ENCODE results near the gene ADGRV1. TPM values are rescaled to one million over a fixed set of nuclear protein-coding genes. Genes with fewer than 3 reads are reported as not detected.

ADGRV1 gene
- total RNA-seq, 8 experiments from 2014 or later = 0.87 to 92.4 (median 44.9) TPM

GRCh38 chr5:90981177-90981576, 422.6 kb downstream of the ADGRV1 start:
- H3K4me1 ChIP-seq (replicated peaks in 1 of 2) = peaks cover 4 to 13% of the 10 kb centered on the region in 2 donors
- H3K27ac ChIP-seq = no peak overlapping the region
- WGBS, 10 experiments = 0 to 100% (median 90%) methylated on average over 1 to 3 of the region's 5 CpGs; no CpG with 5 or more reads in 3 of the 10 experiments
- no peak for ATAC-seq (replicated peaks in 6 of 8)
- no peak overlapping the region for H3K4me3 ChIP-seq
- in situ Hi-C loops (cut with MboI; ENCODE audit: low pct_unique_long_range_greater_than_20kb in 2 of 9, low sequenced_read_pairs in 9 of 9, unreplicated experiment in 9 of 9) = no loop called here

- WGBS, 10 experiments = 0 to 100% (median 14%) methylated on average over 1 of the region's 1 CpG; no CpG with 5 or more reads in 4 of the 10 experiments
- H3K4me1 ChIP-seq (replicated peaks in 1 of 2) = peaks cover 4 to 13% of the 10 kb centered on the region in 2 donors
- H3K27ac ChIP-seq = no peak overlapping the region
- in situ Hi-C loops (cut with MboI; ENCODE audit: low pct_unique_long_range_greater_than_20kb in 2 of 9, low sequenced_read_pairs in 9 of 9, unreplicated experiment in 9 of 9) = no loop called here
- no peak overlapping the region for H3K4me3 ChIP-seq
- no peak for ATAC-seq (replicated peaks in 6 of 8)
Observed at GRCh38 chr5:90981821-90982220, 423.2 kb downstream of the ADGRV1 start.

- WGBS, 10 experiments = 29 to 100% (median 69%) methylated on average over 3 of the region's 4 CpGs; no CpG with 5 or more reads in 6 of the 10 experiments
- Histone ChIP-seq H3K4me3 (no peak overlapping the region), H3K27ac (no peak overlapping the region), H3K4me1 (replicated peaks in 1 of 2) (peaks cover 4 to 13% of the 10 kb centered on the region in 2 donors)
- ATAC-seq (replicated peaks in 6 of 8) = peak in 2 of 8 experiments; percentile 21 to 45
- in situ Hi-C loops (cut with MboI; ENCODE audit: low pct_unique_long_range_greater_than_20kb in 2 of 9, low sequenced_read_pairs in 9 of 9, unreplicated experiment in 9 of 9) = no loop called here
Observed at GRCh38 chr5:90982576-90982975, 424.0 kb downstream of the ADGRV1 start.

- Histone ChIP-seq H3K4me1 (replicated peaks in 1 of 2) (peaks cover 4 to 13% of the 10 kb centered on the region in 2 donors), H3K4me3 (no peak overlapping the region), H3K27ac (no peak overlapping the region)
- ATAC-seq (replicated peaks in 6 of 8) = peak in 7 of 8 experiments; percentile 48 to 95 (median 74)
- 0 to 81% (median 40%) methylated on average over 1 to 3 of the region's 3 CpGs; no CpG with 5 or more reads in 1 of the 10 experiments for WGBS, 10 experiments
- in situ Hi-C loops (cut with MboI; ENCODE audit: low pct_unique_long_range_greater_than_20kb in 2 of 9, low sequenced_read_pairs in 9 of 9, unreplicated experiment in 9 of 9) = no loop called here
Observed at GRCh38 chr5:90983148-90983547, 424.6 kb downstream of the ADGRV1 start.

- in situ Hi-C loops (cut with MboI; ENCODE audit: low pct_unique_long_range_greater_than_20kb in 2 of 9, low sequenced_read_pairs in 9 of 9, unreplicated experiment in 9 of 9) = no loop called here
- Histone ChIP-seq H3K27ac (no peak overlapping the region), H3K4me1 (replicated peaks in 1 of 2) (peaks cover 4 to 13% of the 10 kb centered on the region in 2 donors), H3K4me3 (no peak overlapping the region)
- no peak for ATAC-seq (replicated peaks in 6 of 8)
Observed at GRCh38 chr5:90983711-90984124, 425.1 kb downstream of the ADGRV1 start.

- in situ Hi-C loops (cut with MboI; ENCODE audit: low pct_unique_long_range_greater_than_20kb in 2 of 9, low sequenced_read_pairs in 9 of 9, unreplicated experiment in 9 of 9) = no loop called here
Observed at GRCh38 chr5:90985341-90985740, 426.7 kb downstream of the ADGRV1 start.

GRCh38 chr5:90987726-90988125, 429.1 kb downstream of the ADGRV1 start:
- ATAC-seq (replicated peaks in 6 of 8) = no peak
- no peak overlapping the region for H3K27ac ChIP-seq
- H3K4me3 ChIP-seq = no peak overlapping the region
- in situ Hi-C loops (cut with MboI; ENCODE audit: low pct_unique_long_range_greater_than_20kb in 2 of 9, low sequenced_read_pairs in 9 of 9, unreplicated experiment in 9 of 9) = no loop called here
- WGBS, 10 experiments = 0 to 100% (median 88%) methylated on average over 1 to 4 of the region's 4 CpGs; no CpG with 5 or more reads in 1 of the 10 experiments
- peaks cover 4 to 10% of the 10 kb centered on the region in 2 donors for H3K4me1 ChIP-seq (replicated peaks in 1 of 2)

More at GRCh38 chr5:90985341-90985740, 426.7 kb downstream of the ADGRV1 start:
- peak in 2 of 8 experiments; percentile 35 to 89 for ATAC-seq (replicated peaks in 6 of 8)
- Histone ChIP-seq H3K4me1 (replicated peaks in 1 of 2) (peaks cover 4 to 13% of the 10 kb centered on the region in 2 donors), H3K4me3 (no peak overlapping the region), H3K27ac (no peak overlapping the region)
- 65 to 100% (median 74%) methylated on average over 1 to 3 of the region's 3 CpGs; no CpG with 5 or more reads in 2 of the 10 experiments for WGBS, 10 experiments

GRCh38 chr5:90991201-90991600, 432.6 kb downstream of the ADGRV1 start:
- Histone ChIP-seq H3K4me1 (replicated peaks in 1 of 2) (no peaks in the 10 kb centered on the region), H3K27ac (no peak overlapping the region), H3K4me3 (no peak overlapping the region)
- in situ Hi-C loops (cut with MboI; ENCODE audit: low pct_unique_long_range_greater_than_20kb in 2 of 9, low sequenced_read_pairs in 9 of 9, unreplicated experiment in 9 of 9) = no loop called here
- 0 to 100% (median 90%) methylated on average over 1 of the region's 1 CpG; no CpG with 5 or more reads in 1 of the 10 experiments for WGBS, 10 experiments
- no peak for ATAC-seq (replicated peaks in 6 of 8)

- in situ Hi-C loops (cut with MboI; ENCODE audit: low pct_unique_long_range_greater_than_20kb in 2 of 9, low sequenced_read_pairs in 9 of 9, unreplicated experiment in 9 of 9) = no loop called here
- ATAC-seq (replicated peaks in 6 of 8) = no peak
Observed at GRCh38 chr5:90994796-90995195, 436.2 kb downstream of the ADGRV1 start.

GRCh38 chr5:90996089-90996488, 437.5 kb downstream of the ADGRV1 start:
- in situ Hi-C loops (cut with MboI; ENCODE audit: low pct_unique_long_range_greater_than_20kb in 2 of 9, low sequenced_read_pairs in 9 of 9, unreplicated experiment in 9 of 9) = no loop called here
- no peak for ATAC-seq (replicated peaks in 6 of 8)
- Histone ChIP-seq H3K27ac (no peak overlapping the region), H3K4me1 (replicated peaks in 1 of 2) (no peaks in the 10 kb centered on the region), H3K4me3 (no peak overlapping the region)
- 57 to 90% (median 80%) methylated on average over 1 to 2 of the region's 3 CpGs; no CpG with 5 or more reads in 7 of the 10 experiments for WGBS, 10 experiments

More at GRCh38 chr5:90994796-90995195, 436.2 kb downstream of the ADGRV1 start:
- Histone ChIP-seq H3K4me1 (replicated peaks in 1 of 2) (no peaks in the 10 kb centered on the region), H3K27ac (no peak overlapping the region), H3K4me3 (no peak overlapping the region)

- ATAC-seq (replicated peaks in 6 of 8) = no peak
- no peak overlapping the region for H3K4me3 ChIP-seq
- in situ Hi-C loops (cut with MboI; ENCODE audit: low pct_unique_long_range_greater_than_20kb in 2 of 9, low sequenced_read_pairs in 9 of 9, unreplicated experiment in 9 of 9) = no loop called here
- H3K27ac ChIP-seq = no peak overlapping the region
- H3K4me1 ChIP-seq (replicated peaks in 1 of 2) = no peaks in the 10 kb centered on the region
- WGBS, 10 experiments = 54 to 100% (median 88%) methylated on average over 1 to 4 of the region's 4 CpGs; no CpG with 5 or more reads in 1 of the 10 experiments
Observed at GRCh38 chr5:90997082-90997481, 438.5 kb downstream of the ADGRV1 start.

GRCh38 chr5:91000743-91001142, 442.1 kb downstream of the ADGRV1 start:
- no peak for ATAC-seq (replicated peaks in 6 of 8)
- in situ Hi-C loops (cut with MboI; ENCODE audit: low pct_unique_long_range_greater_than_20kb in 2 of 9, low sequenced_read_pairs in 9 of 9, unreplicated experiment in 9 of 9) = no loop called here
- no peak overlapping the region for H3K27ac ChIP-seq
- no peaks in the 10 kb centered on the region for H3K4me1 ChIP-seq (replicated peaks in 1 of 2)
- 0 to 100% (median 84%) methylated on average over 1 of the region's 1 CpG; no CpG with 5 or more reads in 4 of the 10 experiments for WGBS, 10 experiments
- H3K4me3 ChIP-seq = no peak overlapping the region

- 20 to 100% (median 100%) methylated on average over 1 to 2 of the region's 2 CpGs; no CpG with 5 or more reads in 2 of the 10 experiments for WGBS, 10 experiments
- in situ Hi-C loops (cut with MboI; ENCODE audit: low pct_unique_long_range_greater_than_20kb in 2 of 9, low sequenced_read_pairs in 9 of 9, unreplicated experiment in 9 of 9) = no loop called here
- Histone ChIP-seq H3K27ac (no peak overlapping the region), H3K4me3 (no peak overlapping the region), H3K4me1 (replicated peaks in 1 of 2) (peaks cover 0 to 5% of the 10 kb centered on the region in 2 donors)
- ATAC-seq (replicated peaks in 6 of 8) = no peak
Observed at GRCh38 chr5:91006713-91007112, 448.1 kb downstream of the ADGRV1 start.

GRCh38 chr5:91007251-91007650, 448.7 kb downstream of the ADGRV1 start:
- 17 to 100% (median 100%) methylated on average over 1 of the region's 1 CpG; no CpG with 5 or more reads in 4 of the 10 experiments for WGBS, 10 experiments
- in situ Hi-C loops (cut with MboI; ENCODE audit: low pct_unique_long_range_greater_than_20kb in 2 of 9, low sequenced_read_pairs in 9 of 9, unreplicated experiment in 9 of 9) = no loop called here
- H3K4me3 ChIP-seq = no peak overlapping the region
- H3K27ac ChIP-seq = no peak overlapping the region
- ATAC-seq (replicated peaks in 6 of 8) = no peak
- peaks cover 0 to 5% of the 10 kb centered on the region in 2 donors for H3K4me1 ChIP-seq (replicated peaks in 1 of 2)
